GM18517 (cell line): Measurements from ENCODE around the gene ZNF681.
"Not testable (repeated sequence)": the region's sequence is repeated elsewhere in the genome, so short reads cannot be mapped to it uniquely, and the experiment has no call there.

ENCODE experiments used
- ATAC-seq: cut with Tn5 transposase; IDR thresholded peaks from one replicate; pipeline ENCODE4 v1.9.1; 2021; ENCODE audit warnings: mild to moderate bottlenecking, moderate library complexity; ENCODE audit not compliant: unreplicated experiment

The ZNF681 gene

GRCh38 chr19:23698711-23699520 lies 59.8 kb downstream of the ZNF681 start:
- no peak for ATAC-seq

GRCh38 chr19:23692937-23693336 lies 65.8 kb downstream of the ZNF681 start:
- not testable (repeated sequence) for ATAC-seq
